Lung microvascular endothelial cell (primary cell): ENCODE data around the gene TAS2R4. TPM values are rescaled to one million over a fixed set of nuclear protein-coding genes. Genes with fewer than 3 reads are reported as not detected.
"Not testable (repeated sequence)": the region's sequence is repeated elsewhere in the genome, so short reads cannot be mapped to it uniquely, and the experiment has no call there.

Experiments used
- DNase-seq, 2 donors: peaks; one replicate each; pipeline versions ENCODE4 v3.0.0 to v3.0.0-alpha.2; 2010; ENCODE audit warnings: low read depth in 2 of 2
- total RNA-seq: library from RNA; depleted of rRNA; stranded (reverse); fragments of >200 nt; gene quantifications from 2 replicates; pipeline ENCODE4 v1.2.1, GENCODE V29; 2014

Gene TAS2R4, protein sequence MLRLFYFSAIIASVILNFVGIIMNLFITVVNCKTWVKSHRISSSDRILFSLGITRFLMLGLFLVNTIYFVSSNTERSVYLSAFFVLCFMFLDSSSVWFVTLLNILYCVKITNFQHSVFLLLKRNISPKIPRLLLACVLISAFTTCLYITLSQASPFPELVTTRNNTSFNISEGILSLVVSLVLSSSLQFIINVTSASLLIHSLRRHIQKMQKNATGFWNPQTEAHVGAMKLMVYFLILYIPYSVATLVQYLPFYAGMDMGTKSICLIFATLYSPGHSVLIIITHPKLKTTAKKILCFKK
- total RNA-seq = 0.22 and 0.40 TPM in 2 replicates

DNA sequence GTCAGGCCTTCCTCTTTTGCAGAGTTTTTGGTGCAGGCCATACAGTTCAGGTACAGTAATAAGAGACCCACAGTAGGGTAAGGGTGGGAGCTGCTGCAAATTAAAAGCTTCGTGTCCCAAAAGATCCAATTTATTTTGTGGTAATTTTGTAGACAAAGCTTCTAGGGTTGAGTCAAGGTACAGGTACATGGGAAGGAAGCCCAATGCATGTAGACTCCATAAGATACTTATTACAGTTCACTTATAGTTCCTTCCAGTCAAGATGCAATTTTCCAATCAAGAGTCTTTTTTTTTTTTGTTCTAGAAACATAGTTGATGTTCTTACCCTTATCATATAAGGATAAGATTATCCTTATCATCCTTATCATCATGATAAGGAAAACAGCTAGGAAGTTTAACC lies at the start of gene TAS2R4:
TSS of gene TAS2R4 (plus strand) at position 301 of the 400 bp plus-strand sequence. CDS start 1,815 bp downstream, outside the sequence.
- DNase-seq = no peak

DNA sequence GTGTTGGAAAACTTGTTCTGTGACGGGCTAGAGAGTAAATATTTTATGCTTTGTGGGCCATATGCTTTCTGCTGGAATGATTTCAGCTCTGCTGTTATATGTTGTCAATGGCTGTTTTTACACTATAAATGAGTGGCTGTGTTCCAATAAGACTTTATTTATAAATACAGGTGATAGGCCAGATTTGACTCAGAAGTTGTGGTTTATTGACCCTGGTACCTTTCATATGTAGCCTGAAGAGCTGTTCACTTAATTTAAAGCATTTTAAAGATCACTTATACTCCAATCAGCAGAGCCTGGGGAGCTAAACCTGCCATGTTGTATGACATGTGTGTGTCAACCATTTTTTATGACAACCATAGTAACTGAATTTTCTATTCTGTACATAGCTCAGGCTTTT lies 47.5 kb upstream of the TAS2R4 start:
- no peak for DNase-seq

DNA sequence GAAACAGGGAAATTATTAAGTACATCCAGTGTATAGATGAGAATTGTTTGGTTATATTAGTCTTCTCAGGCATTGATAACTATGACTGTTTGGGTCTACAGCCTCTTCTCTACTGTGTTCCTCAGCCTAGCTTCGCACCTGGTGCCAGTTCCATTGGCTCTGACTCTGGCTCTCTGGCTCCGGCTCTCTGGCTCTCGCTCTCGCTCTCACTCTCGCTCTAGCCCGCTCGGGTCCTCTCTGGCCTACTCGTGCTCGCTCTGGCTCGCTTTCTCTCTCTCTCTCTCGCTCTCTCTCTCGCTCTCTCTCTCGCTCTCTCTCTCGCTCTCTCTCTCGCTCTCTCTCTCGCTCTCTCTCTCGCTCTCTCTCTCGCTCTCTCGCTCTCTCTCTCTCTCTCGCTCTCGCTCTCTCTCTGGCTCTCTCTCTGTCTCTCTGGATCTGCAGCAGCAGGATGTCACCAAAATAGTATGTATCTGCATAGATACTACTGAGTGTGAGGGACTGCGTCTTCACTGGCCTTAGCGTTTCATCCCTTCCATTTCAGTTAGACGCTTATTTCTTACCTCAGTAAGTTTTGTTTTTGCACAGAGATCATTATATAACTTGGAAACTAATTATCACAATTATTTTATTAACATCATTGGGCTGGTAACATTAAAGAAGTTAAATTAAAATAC lies 44.9 kb upstream of the TAS2R4 start:
- DNase-seq = peak in 1 of 2 donors; percentile 35

GRCh38 chr7:141737118-141737835 lies 39.2 kb upstream of the TAS2R4 start:
- peak; percentile 10 to 45 for DNase-seq

GRCh38 chr7:141737836-141738591 lies 38.5 kb upstream of the TAS2R4 start, which contains the start of gene SSBP1:
SSBP1 (plus strand) TSS chr7:141738358; CDS start chr7:141739167, 809 bp downstream.
- DNase-seq = peak; percentile 99

DNA sequence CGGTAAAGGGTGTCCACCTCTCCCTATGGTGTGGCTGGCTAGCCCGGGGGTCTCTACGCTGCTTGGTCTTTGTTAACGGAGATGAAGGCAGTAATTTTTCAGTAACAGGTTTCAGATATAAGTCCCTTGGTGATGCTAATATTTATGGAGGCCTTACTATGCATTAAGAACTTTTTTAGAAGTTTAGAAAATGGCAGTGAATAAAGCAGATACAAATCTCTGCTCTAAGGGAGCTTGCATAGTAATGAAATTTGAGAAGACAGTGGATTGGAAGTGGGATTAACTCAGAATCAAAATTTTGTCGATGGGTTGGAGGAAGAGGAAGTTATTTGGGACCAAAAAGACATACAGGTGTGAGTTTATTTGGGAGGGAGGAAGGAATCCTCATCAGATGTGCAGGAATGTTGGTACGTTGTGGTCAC lies 37.9 kb upstream of the TAS2R4 start:
- DNase-seq = no peak

DNA sequence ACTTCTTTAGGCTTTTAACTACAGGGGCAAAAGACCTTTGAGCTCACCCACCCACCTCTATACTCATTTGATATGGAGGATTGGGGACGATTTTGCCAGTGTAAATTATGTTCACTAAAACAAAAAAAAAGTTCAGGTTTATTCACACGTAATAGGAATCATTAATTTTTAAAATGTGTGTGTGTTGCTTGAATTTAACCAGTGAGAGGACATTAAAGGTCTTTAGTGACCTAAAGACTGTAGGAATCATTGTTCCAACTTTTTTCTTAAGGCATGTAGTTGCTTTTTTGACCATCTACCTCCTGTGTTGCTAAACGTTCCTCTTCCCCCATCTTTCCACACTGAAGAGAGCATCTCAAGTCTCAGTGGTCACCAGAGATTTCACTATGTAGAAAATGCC lies 37.2 kb upstream of the TAS2R4 start:
- DNase-seq = no peak

GRCh38 chr7:141742229-141742628 lies 34.2 kb upstream of the TAS2R4 start:
- DNase-seq = no peak

GRCh38 chr7:141744131-141744530 lies 32.3 kb upstream of the TAS2R4 start:
- DNase-seq = no peak

DNA sequence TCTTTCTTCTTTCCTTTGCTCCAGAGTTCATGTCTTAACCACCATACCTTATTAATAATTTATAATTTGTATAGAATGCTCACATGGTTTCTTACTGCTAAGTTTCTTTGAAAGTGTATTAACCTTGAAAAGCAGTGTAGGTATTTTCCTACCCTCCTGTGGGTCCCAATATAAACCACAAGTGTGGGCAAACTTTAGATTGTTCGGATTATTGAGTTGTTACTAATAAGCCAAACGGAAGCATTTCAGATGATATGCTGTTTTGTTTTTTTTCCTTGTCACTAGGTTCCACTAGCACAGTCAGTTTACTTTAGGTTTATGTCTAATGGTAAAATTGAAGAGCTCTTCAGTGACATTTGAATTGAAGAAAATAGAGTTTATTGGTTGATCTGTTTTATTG lies 28.1 kb upstream of the TAS2R4 start:
- DNase-seq = no peak

GRCh38 chr7:141751904-141752303 lies 24.6 kb upstream of the TAS2R4 start:
- DNase-seq = peak; percentile 19 to 31

DNA sequence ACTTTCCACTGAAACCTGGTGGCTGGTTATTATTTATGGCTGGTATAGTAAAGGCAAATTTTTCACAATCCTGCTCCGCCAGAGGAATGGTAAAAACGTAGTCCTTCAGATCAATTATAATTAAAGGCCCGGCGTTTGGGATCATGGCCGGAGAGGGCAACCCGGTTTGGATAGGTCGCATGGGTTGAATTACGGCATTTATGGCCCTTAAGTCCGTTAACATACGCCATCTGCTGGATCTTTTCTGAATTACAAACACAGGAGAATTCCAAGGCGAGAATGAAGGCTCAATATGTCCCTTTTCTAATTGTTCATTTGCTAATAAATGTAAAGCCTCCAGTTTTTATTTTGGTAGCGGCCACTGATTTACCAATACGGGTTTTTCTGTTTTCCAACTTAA lies 23.8 kb upstream of the TAS2R4 start:
- no peak for DNase-seq

- peak; percentile 28 to 53 for DNase-seq
Observed at GRCh38 chr7:141754939-141755338, 21.5 kb upstream of the TAS2R4 start.

- DNase-seq = no peak
Observed at GRCh38 chr7:141763797-141764196, 12.7 kb upstream of the TAS2R4 start, which contains the start of gene TAS2R3. TAS2R3 (plus strand) TSS chr7:141764097; CDS start chr7:141764159, 62 bp downstream.

DNA sequence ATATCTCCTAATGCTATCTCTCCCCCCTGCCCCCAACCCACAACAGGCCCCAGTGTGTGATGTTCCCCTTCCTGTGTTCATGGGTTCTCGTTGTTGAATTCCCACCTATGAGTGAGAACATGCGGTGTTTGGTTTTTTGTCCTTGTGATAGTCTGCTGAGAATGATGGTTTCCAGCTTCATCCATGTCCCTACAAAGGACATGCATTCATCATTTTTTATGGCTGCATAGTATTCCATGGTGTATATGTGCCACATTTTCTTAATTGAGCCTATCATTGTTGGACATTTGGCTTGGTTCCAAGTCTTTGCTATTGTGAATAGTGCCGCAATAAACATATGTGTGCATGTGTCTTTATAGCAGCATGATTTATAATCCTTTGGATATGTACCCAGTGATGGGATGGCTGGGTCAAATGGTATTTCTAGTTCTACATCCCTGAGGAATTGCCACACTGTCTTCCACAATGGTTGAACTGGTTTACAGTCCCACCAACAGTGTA lies 6.3 kb upstream of the TAS2R4 start:
- DNase-seq = not testable (repeated sequence)

DNA sequence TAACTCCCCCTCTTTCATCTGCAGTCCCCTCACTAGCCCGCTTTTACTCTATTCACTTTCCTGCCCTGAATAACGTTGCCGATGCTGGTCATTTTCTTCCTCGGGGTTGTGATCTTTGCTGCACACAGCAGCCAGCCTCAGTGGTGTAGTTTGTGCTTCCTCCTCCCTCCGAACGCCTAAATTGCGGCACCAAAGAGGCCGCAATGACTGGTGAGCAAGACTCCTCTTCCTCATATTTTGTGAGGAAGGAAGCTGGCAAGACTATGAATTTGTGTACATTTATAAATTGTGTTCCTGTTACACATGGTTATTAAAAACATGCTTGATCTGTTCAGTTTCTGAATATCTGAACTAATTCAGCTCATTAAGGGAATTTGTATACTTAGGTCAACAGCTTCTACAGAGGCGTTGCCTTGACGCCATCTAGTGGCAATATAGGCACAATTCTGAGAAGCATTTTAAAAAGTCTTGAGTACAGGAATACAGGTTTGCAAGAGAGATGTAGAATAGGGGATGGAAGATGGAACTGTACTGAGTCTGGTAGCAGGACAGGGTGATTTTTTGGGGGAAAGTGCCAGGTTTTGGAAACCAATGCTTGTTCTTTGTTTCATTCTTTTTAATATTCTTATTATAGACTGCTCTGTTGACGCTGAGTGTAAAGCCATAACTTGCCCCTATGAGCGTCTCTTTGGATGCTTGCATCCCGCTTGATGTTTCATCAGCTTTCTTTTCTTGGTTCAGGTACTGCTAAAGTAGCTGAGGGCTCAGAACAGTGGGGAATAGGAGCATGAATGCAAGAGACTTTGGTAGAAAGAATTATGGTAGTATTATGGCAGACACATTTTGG lies 9.5 kb downstream of the TAS2R4 start:
- DNase-seq = peak; percentile 66 to 81

DNA sequence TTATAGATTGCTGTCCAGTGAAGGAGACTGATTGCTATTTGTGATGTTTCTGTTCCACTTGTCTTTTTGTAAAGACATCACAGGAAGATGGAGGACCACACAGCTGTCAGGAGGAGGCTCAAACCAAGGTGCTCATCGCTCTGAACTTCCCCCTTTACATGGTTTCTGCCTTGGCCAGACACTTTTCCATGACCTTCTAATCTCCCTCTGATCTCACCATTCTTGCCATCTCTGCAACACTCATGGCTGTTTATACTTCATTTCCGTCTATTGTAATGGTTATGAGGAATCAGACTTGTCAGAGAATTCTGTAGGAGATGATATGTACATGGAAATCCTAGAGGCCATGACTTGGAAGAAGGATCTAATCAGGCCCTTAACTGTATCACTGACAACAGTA lies 11.8 kb downstream of the TAS2R4 start:
- peak; percentile 5 to 92 for DNase-seq

DNA sequence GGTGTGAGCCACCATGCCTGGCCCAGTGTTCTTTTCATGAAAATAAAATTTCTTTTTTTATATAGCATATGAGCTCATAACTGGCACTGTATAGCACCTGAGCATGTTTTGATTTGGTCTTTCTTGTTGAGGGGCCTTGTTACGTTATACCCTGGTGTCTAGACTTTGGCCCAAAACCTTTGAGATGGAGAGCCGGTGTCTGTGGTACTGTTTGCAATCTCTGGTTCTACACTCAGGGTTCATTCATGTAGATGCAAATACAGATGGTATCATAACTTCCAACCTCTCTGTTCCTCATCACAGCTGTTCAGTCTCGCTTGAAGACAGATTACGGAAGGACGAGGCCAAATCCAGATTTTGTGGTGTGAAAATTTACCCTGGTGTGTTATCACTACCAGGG lies 13.4 kb downstream of the TAS2R4 start, which contains the start of gene TAS2R5:
TSS of gene TAS2R5 (plus strand) at position 301 of the 400 bp plus-strand sequence. CDS start 145 bp downstream, outside the sequence.
- DNase-seq = no peak

DNA sequence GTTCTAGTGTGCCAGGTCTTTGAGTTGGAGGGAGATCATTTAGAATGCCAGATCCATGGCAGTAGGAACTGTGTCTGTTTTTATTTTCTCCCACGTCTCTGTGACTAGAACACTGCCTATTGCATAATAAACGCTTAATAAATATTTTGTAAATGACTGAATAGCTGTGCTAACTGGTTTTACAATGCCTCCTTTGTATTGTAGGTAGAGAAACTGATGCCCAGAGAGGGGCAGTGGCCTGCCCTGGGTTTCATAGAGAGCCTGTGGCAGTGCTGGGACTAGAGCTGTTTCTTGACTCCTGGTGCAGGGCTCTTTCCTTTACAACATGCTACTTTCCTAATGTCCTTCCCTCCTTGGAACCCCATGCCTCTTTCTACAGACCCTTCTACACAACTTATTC lies 16.1 kb downstream of the TAS2R4 start:
- no peak for DNase-seq

- DNase-seq = peak in 1 of 2 donors; percentile 2
Observed at GRCh38 chr7:141820067-141820466, 43.6 kb downstream of the TAS2R4 start.
